NCI-H446 treated with DMSO at 0.1 percent for 48 hours (cell line): ENCODE measurements around the gene SMIM20.
"Not testable (repeated sequence)": the region's sequence is repeated elsewhere in the genome, so short reads cannot be mapped to it uniquely, and the experiment has no call there.

Source experiments
- DNase-seq: peaks from one replicate; lab custom pipeline; 2025; lab: John Stamatoyannopoulos, UW

The SMIM20 gene

GRCh38 chr4:25890571-25891485 lies 23.2 kb upstream of the SMIM20 start:
- DNase-seq, result no peak

GRCh38 chr4:25892796-25893195 lies 21.2 kb upstream of the SMIM20 start:
- DNase-seq, result no peak

- no peak for DNase-seq
These were observed 17.1 kb upstream of the SMIM20 start for GRCh38 chr4:25896776-25897539.

GRCh38 chr4:25900310-25900709 lies 13.7 kb upstream of the SMIM20 start:
- DNase-seq, result no peak

GRCh38 chr4:25901030-25901430 lies 13.0 kb upstream of the SMIM20 start:
- no peak for DNase-seq

- no peak for DNase-seq
These were observed 9.9 kb upstream of the SMIM20 start for GRCh38 chr4:25903900-25904747.

DNA sequence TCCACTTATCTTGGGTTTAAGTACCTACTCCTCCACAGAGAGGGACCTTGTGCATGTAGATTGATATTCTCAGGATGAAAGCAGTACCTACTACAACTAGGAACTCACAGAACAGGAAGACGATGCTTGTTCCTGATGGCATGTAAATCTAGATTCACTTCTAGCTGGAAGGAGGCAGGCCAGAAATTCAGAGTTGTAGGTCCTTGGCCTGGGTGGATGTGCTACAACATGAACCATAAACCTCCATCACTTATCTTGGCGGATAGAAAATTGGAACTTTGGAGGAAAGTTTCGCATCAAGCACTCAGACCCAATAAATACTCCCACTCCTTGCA lies 9.3 kb upstream of the SMIM20 start:
- no peak for DNase-seq

GRCh38 chr4:25905371-25905770 lies 8.6 kb upstream of the SMIM20 start:
- no peak for DNase-seq

DNA sequence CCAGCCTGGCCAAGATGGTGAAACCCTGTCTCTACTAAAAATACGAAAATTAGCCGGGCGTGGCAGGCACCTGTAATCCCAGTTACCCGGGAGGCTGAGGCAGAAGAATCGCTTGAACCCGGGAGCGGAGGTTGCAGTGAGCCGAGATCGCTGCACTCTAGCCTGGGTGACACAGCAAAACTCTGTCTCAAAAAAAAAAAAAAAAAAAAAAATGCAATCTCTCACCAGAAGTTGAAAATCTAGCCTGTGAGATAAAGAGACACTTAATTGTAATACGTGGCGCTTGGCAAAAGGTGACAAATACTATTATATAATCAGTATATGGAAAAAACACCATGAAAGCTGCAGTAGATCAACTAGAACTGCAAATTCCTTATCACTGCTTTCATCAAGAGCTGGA lies 7.9 kb upstream of the SMIM20 start:
- not testable (repeated sequence) for DNase-seq

- DNase-seq, result no peak
These were observed 5.5 kb upstream of the SMIM20 start for GRCh38 chr4:25908491-25908901.

GRCh38 chr4:25911356-25911755 lies 2.7 kb upstream of the SMIM20 start:
- no peak for DNase-seq

DNA sequence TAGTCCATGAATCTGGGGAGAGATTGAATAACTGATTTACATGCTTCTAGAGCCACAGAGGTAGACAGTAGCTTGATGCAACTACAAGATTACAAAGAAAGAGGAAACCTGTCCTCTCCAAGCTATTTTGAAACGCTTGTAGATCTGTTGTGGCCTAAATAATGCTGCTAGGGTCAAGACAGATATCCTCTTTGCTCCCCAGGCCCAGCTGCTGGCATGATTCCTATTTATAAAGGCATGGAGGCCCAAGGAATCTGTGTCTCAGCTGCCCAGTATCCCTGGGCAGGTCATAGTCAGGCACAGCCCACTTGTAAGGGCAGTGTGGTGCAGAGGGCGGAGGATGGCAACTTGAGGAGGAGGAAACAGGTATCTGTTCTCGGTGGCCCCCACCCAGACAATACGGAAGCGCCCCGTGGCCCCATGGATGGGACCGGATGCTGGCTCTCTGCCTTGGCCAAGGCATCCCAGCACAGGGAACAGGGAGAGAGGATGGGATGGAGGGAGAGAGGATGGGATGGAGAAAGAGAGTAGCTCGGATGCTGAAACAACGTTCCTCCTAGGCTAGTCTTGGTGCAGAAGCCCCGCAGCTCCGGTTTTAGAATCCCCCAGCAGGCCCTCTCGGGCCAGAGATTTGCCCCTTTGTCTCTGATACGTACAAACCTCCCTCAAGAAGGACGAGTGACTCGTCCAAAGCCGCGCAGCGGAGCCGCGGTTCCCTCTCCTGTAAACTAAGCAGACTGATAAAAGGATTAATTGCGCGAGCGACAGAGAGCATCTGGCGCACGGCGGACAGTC lies 767 bp upstream of the SMIM20 start:
- DNase-seq, result no peak

DNA sequence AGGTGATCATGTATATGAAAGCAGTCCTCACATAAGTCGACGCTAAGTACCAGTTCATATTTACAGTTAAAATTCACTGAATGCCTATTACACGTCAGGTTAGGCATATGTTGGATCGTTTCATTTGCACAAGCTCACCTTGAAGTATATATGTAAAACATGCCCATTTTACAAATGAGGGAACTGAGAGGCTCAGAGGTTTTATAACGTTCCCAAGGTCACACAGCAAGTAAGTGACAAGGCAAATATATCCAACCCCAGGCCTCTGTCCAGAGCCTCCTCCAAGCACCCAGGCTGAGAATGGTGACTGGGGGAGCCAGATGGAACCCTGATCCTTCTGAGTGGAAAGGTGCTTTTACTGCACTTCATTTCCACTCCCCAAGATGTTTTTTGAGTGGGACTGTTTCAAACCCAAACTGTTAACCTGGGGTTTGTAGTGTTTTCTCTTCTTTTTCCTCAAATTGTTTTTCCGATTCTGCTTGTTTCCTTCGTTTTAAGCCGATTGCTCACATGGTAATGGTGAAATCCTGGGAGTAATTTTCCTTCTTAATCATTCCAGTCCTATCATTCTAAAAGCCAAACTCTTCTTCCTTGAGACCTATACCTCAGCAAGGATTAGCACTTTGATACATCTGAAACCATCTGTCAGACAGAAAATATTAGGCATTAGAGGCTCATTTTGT lies 791 bp downstream of the SMIM20 start:
- DNase-seq, result no peak

- no peak for DNase-seq
These were observed 1.3 kb downstream of the SMIM20 start for GRCh38 chr4:25915353-25915705.

GRCh38 chr4:25916870-25917269 lies 2.9 kb downstream of the SMIM20 start:
- DNase-seq, result no peak

DNA sequence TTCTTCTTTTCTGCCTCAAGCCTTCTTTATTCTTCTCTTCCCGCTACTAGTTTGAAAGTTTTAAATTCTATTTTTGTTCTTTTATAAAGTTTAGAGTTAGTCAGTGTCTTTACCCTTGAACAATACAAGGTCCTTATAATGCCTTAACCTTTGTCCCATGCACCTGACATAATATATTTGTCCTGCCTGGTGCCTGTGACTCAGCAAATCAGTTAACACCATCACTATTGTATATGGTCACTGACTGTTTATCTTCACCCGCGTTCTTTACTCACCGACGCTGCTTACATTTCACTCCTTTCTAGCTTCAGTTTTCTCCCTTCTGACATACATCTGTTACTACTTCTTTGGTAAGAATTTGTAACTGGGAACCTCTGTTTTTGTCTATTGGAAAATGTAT lies 5.7 kb downstream of the SMIM20 start:
- DNase-seq, result no peak

- DNase-seq, result no peak
These were observed 7.9 kb downstream of the SMIM20 start for GRCh38 chr4:25921922-25922321.

DNA sequence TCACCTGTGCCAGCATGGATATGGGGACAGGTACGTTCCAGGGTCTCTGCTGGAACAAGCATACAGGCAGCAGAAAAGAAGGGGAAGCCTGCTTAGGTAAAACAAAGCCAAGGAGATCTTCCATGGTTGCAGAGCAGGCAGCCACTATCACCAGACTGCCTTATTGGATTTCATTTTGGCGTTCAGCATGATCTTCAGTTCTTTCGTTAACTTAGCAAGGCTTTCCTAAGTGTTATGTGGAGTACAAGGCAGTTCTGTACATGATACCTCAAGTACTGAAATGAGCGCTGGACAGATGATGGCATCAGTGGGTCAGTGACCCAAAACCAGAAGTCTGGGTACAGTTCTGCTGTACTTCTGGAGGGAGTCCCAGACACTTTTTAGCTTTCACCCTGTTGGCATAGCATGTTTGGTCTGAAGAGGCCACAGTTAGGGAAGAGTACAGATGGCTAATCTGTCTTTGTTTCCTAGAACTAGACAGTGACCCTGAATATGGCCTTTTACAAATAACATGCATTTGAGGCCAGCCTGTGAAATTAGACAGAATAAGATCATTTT lies 8.9 kb downstream of the SMIM20 start:
- DNase-seq, result no peak

- DNase-seq, result no peak
These were observed 9.7 kb downstream of the SMIM20 start for GRCh38 chr4:25923745-25924144.

DNA sequence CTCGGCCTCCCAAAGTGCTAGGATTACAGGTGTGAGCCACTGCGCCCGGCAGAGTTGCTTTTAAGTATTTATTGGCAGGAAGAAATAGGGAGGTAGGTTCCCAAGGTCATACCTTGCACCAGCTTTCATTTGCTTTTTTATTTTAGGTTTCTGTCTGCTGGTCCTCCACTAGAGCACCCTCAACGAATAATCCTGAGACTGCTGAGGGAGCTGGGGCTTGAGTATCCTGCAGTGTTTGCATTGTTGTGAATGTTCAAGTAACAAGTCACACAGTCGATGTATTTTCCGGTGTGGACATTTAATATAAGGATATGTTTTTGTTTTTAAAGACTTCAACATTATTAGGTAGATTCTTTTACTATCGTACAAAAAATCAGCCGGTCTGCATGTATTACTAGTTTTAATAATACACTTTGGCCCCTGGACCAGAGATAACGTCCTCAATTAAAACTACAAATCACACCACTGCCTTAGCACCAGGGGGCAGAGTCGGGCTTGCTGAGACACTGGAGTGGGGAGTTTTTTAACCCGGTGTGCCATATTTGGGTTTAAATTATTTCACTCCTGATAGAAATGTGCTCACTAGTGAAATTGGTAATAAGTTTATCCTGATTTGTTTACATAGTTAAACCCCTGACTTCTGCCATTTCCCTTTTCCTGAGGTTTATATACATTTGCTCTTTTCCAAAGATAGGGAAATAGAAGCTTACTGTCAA lies 11.6 kb downstream of the SMIM20 start:
- no peak for DNase-seq
